Ureter (tissue), 1 donor: ENCODE data around the gene GDPD5. TPM values are rescaled to one million over a fixed set of nuclear protein-coding genes. Genes with fewer than 3 reads are reported as not detected.

Source experiments
- DNase-seq: peaks from one replicate; pipeline ENCODE4 v3.0.0-alpha.2; 2020; ENCODE audit warnings: low spot score
- total RNA-seq: library from RNA; stranded (reverse); gene quantifications from one replicate; pipeline ENCODE4 v1.2.4, GENCODE V29; 2023
- donor health status: DM: yes; HTN: yes; CAD: no.

The GDPD5 gene
- total RNA-seq, 1 donor from 2014 or later, result 14.9 TPM

- DNase-seq, result no peak
Measured at GRCh38 chr11:75516140-75516539, 9.6 kb downstream of the GDPD5 start.

GRCh38 chr11:75514596-75514995 is 11.1 kb downstream of the GDPD5 start:
- no peak for DNase-seq

- no peak for DNase-seq
Measured at GRCh38 chr11:75513250-75513649, 12.5 kb downstream of the GDPD5 start.

GRCh38 chr11:75510723-75511019 is 15.1 kb downstream of the GDPD5 start:
- DNase-seq, result no peak

GRCh38 chr11:75510004-75510722 is 15.6 kb downstream of the GDPD5 start:
- DNase-seq, result no peak

- no peak for DNase-seq
Measured at GRCh38 chr11:75509020-75509720, 16.6 kb downstream of the GDPD5 start.

GRCh38 chr11:75508051-75508561 is 17.6 kb downstream of the GDPD5 start:
- no peak for DNase-seq

GRCh38 chr11:75507571-75507970 is 18.2 kb downstream of the GDPD5 start:
- DNase-seq, result no peak

GRCh38 chr11:75506827-75507226 is 18.9 kb downstream of the GDPD5 start:
- no peak for DNase-seq

- no peak for DNase-seq
Measured at GRCh38 chr11:75505916-75506692, 19.6 kb downstream of the GDPD5 start.

- no peak for DNase-seq
Measured at GRCh38 chr11:75504501-75504900, 21.2 kb downstream of the GDPD5 start.

GRCh38 chr11:75503531-75504099 is 22.1 kb downstream of the GDPD5 start:
- no peak for DNase-seq

GRCh38 chr11:75502138-75502537 is 23.6 kb downstream of the GDPD5 start:
- no peak for DNase-seq

- no peak for DNase-seq
Measured at GRCh38 chr11:75500742-75501141, 25.0 kb downstream of the GDPD5 start.

GRCh38 chr11:75499423-75500190 is 26.1 kb downstream of the GDPD5 start:
- DNase-seq, result peak; percentile 61

GRCh38 chr11:75498556-75499255 is 27.0 kb downstream of the GDPD5 start:
- DNase-seq, result no peak

GRCh38 chr11:75497788-75498409 is 27.8 kb downstream of the GDPD5 start:
- DNase-seq, result no peak

- DNase-seq, result no peak
Measured at GRCh38 chr11:75496305-75496752, 29.4 kb downstream of the GDPD5 start.

- no peak for DNase-seq
Measured at GRCh38 chr11:75495749-75496304, 29.9 kb downstream of the GDPD5 start.

GRCh38 chr11:75493626-75494025 is 32.1 kb downstream of the GDPD5 start:
- DNase-seq, result no peak
